NCI-H1092 treated with DMSO at 0.1 percent for 48 hours (cell line): ENCODE data around the gene FBXO31.
A peak's percentile ranks its signal among the peaks of the same experiment; 100 is the strongest.

ENCODE experiments used
- DNase-seq: peaks from one replicate; lab custom pipeline; 2025; lab: John Stamatoyannopoulos, UW

The FBXO31 gene

GRCh38 chr16:87383505-87384161 lies at the start of gene FBXO31:
FBXO31 (minus strand) TSS chr16:87383776; CDS start chr16:87383744, 32 bp downstream.
- DNase-seq: peak; percentile 94

DNA sequence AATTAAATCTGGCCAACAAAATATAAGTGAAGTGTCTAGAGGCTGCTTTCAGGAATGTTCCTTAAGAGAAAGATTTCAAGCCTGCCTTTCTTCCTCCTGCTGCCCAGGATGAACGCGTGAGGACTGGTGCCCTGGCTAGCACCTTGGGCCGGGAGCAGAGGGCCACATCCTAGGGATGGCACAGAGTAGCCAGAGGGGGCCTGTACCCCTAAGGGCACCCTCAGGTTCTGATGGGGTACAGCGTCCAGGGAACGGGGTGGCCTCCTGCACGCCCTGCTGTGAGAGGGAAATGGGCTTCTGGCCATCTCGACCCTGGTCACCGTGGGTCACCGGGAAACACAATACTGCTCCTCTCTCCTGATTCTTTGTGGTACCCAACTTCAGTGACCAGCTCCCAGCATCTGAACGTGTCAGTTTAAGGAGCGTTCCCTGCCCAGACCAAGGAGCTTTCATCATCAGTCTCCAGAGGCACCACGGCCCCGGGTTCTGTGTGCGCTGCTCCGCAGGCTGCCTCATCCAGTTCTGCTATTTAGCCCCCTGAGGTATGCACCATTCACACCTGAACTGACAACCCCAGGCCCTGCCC lies 48.8 kb upstream of the FBXO31 start:
- no peak for DNase-seq

- no peak for DNase-seq
These were observed 48.4 kb upstream of the FBXO31 start for GRCh38 chr16:87431926-87432325.

DNA sequence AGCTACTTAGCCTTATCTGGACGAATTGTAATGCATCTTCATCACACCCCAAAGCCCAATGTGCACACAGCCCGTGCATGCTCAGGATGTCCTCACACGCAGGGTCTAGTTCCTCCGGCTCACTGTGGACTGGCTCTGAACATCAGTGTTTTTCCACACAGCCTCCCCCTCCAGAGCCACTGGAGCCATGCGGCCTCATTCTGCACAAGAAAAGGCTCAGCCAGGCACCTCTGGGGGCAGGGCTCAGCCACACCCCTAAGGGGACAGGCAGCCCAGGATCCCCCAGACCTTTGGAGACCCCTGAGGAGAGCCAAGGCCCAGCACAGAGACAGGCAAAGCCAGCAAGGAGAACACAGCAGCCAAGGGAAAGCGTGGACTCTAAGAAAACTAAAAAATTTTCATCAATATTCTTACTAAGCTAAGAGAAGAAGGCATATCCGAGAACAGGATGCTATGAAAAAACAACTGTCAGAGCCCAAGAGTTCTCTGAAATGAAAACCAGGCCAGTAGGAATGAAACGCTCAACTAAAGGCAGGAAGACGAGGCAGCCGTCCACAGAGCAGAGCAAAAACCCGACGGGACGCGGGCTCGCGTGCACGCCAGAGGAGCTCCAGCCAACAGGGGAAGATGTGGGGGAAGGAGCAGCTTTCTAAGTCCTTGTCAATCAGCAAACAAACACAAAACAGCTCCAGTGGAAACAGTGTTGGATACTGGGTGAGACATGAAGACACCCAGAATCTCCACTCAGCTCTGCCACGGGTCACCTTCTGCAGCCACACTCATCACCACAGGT lies 43.0 kb upstream of the FBXO31 start:
- no peak for DNase-seq

DNA sequence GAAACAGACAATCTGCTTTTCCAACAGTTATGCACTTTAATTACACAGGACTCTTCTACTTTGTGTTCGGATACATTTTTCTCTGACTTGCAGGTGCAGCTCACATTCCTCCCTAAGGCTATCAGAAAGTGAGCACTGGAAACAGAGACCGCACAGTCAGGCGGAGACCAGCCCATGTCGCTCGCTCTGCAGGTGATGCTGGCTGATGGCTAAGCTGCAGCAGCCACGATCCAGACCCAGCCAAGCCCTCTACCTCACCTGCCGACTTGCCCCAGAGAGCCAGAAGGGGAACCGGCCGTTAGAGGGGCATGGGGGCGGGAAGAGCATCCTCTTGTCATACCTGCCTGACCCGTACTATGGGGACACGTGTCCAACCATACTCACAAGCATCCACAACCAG lies 42.4 kb upstream of the FBXO31 start:
- no peak for DNase-seq

GRCh38 chr16:87424266-87424665 lies 40.7 kb upstream of the FBXO31 start:
- DNase-seq: no peak

- no peak for DNase-seq
These were observed 39.9 kb upstream of the FBXO31 start for GRCh38 chr16:87423429-87423828.

DNA sequence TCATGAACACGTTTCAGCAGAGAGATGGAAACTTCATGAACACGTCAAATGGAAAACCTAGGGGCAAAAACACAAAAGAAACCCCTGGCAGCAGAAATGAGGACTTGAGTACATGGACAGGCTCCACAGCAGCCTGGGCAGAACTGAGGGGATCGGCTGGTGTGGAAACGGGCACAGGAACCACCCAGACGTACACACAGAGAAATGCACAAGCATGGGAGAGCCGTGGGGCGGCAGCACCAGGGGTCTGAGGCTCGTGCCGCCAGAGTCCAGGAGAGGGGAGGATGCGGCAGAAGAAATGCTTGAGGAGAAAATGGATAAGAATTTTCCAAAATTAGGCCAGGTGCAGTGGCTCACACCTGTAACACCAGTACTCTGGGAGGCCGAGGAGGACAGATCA lies 38.5 kb upstream of the FBXO31 start:
- no peak for DNase-seq

DNA sequence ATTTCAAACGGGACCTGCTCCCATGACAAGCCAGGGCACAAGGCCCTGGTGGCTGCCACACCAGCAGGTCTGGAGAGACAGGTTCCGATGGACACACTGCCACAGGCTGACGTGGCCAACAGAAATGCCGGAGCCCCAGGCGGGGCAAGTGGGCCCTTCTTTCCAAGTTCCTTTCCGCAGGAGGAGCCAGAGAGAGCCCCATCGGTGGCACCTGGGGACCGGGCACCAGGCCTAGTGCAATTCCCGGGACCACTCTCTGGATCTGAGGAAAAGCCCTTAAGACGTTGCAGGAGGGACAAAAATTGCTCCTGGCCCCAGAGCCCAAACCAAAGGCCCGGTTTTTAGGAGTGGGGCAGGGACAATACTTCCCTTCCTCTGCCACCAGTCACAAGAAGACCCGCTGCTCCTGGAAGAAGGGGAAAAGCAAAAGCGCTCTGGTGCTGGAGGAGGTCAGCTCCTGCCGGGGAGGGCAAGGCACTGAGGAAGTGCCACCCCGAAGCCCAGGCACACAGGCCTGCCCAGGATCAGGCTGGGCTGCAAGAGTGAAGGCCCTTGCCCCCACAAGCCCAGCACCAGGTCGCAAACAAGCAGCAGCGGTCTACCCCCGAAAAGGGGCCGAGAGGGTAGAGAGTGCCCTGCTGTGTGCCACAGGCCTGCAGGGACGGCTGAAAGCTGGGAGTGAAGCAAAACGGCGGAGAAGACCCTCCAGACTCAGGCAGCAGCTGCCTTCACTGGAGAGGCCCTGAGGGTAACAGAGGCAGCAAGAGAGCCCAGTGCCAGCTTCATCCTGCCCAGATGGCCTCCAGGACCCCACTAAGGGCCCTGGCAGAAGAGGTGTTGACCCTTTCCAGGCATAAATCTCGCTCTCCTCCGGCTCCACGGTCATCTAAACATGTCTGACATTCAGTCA lies 37.7 kb upstream of the FBXO31 start:
- DNase-seq: no peak

GRCh38 chr16:87420026-87421002 lies 36.7 kb upstream of the FBXO31 start:
- DNase-seq: no peak

DNA sequence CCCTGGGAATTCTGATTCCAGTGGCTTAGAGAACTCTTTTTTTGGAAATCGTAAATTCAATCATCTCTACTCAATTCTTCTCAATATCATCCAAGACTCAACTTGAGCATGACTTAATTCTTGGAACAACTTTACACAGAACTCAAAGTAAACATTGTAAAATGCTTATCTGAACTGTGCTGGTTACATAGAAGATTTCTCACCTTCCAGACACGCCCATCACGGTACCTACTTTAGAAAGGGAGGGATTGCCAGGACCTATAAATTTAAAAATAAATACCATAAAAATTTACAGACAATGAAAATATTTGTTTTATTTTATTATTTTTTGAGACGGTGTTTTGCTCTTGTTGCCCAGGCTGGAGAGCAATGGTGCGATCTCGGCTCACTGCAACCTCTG lies 35.1 kb upstream of the FBXO31 start:
- DNase-seq: no peak

GRCh38 chr16:87418216-87418615 lies 34.6 kb upstream of the FBXO31 start:
- DNase-seq: no peak

- no peak for DNase-seq
These were observed 33.9 kb upstream of the FBXO31 start for GRCh38 chr16:87417528-87417910.

DNA sequence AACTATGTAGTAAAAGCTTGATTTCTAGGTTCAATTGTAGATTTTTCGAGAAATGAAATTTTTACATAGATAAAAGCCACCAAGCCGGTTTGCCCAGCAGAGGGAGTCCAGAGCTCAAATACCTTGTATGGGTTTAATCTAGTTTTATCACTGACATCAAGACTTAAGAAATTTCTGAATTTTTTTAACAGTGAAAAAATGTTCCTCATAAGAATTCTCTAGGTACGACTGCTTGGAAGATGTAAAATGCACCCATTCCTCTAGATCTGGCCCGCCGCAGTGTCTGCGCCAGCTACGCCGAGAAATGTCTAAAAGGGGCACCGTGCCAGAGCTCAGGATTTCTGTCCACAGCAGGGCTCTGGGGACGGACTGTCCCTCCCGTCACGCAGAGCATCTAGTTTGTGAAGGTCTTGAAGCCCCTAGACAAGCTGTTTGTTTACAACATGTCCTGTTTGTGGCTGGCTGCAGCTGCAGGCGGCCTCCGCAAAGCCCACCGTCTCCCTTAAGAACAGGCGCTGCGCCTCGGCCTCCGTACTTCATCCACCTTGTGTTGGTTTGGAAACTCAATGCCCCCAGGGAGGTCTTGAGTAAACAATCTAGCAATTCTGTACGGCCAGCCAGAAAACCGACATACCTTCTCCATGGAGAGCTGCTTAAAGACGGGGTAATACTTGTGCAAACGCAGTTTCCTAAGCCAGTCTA lies 33.4 kb upstream of the FBXO31 start:
- DNase-seq: peak; percentile 16

DNA sequence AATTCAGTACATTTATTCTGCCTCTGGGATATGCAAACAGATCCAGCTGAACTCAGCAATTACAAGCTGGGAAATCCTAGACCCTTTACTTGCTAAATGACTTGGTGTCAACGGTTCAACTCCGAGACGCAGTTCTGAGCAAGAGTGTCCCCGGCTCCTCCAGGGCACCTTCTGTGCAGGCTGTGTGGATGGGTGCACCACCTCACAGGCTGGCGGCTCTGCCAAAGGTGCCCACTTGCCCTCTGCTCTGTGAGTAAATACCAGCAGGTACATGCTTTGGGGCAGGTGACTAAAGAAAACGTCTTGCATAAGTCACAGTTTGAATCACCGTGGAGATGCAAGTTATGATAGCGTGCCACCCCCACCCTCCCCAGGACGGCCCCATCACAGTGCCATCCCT lies 31.9 kb upstream of the FBXO31 start:
- no peak for DNase-seq

DNA sequence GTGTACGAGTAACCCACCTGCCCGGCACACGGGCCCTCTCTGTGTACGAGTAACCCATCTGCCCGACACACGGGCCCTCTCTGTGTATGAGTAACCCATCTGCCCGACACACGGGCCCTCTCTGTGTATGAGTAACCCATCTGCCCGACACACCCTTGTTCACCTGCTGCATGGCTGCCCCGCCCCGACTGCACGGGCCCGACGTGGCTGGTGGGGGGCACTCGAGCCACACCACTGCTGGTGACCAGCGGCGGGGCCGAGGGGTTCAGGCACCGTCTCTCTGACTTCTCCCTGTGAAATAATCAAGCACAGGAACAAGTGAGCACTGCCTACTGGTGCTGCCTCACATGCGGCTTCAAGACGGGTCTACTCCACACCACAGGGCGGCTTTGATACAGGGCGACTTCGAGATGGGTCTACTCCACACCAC lies 30.7 kb upstream of the FBXO31 start:
- DNase-seq: no peak

GRCh38 chr16:87412996-87413421 lies 29.4 kb upstream of the FBXO31 start:
- no peak for DNase-seq

GRCh38 chr16:87412371-87412995 lies 28.9 kb upstream of the FBXO31 start:
- DNase-seq: no peak

GRCh38 chr16:87411375-87412271 lies 28.0 kb upstream of the FBXO31 start:
- DNase-seq: no peak
